Endothelial cell of umbilical vein (primary cell): Measurements from ENCODE around the gene AKR1C2.
"Not testable (repeated sequence)": the region's sequence is repeated elsewhere in the genome, so short reads cannot be mapped to it uniquely, and the experiment has no call there.

ENCODE experiments used
- TF ChIP-seq, protein P1 (sequence below), 2 donors: IDR thresholded peaks; 1 replicate in 1 of 2; 2 replicates in 1 of 2; pipeline ENCODE4 v1.5.1; 2011; ENCODE audit warnings: low read length in 2 of 2, mild to moderate bottlenecking in 2 of 2, moderate library complexity in 2 of 2, control low read depth in 1 of 2, inconsistent platforms in 1 of 2, low read depth in 1 of 2; ENCODE audit not compliant: insufficient read depth in 1 of 2; ENCODE audit errors: extremely low read depth in 1 of 2
- TF ChIP-seq, protein P2 (sequence below): IDR thresholded peaks from 2 replicates; pipeline ENCODE4 v1.6.1; 2011; ENCODE audit not compliant: insufficient read depth, insufficient read length

DNA sequence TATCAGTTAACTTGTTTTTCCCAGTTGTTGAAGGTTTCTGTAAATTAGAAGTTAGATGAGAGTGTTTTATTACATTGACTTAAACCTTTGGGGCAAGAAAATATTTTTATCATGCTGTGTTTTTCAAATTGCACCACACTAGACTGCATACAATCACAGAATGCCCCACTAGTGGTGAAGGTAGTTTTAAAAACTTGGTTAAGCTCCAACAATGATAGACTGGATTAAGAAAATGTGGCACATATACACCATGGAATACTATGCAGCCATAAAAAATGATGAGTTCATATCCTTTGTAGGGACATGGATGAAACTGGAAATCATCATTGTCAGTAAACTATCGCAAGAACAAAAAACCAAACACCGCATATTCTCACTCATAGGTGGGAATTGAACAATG lies 33.3 kb downstream of the AKR1C2 start:
- TF ChIP-seq, protein P1, sequence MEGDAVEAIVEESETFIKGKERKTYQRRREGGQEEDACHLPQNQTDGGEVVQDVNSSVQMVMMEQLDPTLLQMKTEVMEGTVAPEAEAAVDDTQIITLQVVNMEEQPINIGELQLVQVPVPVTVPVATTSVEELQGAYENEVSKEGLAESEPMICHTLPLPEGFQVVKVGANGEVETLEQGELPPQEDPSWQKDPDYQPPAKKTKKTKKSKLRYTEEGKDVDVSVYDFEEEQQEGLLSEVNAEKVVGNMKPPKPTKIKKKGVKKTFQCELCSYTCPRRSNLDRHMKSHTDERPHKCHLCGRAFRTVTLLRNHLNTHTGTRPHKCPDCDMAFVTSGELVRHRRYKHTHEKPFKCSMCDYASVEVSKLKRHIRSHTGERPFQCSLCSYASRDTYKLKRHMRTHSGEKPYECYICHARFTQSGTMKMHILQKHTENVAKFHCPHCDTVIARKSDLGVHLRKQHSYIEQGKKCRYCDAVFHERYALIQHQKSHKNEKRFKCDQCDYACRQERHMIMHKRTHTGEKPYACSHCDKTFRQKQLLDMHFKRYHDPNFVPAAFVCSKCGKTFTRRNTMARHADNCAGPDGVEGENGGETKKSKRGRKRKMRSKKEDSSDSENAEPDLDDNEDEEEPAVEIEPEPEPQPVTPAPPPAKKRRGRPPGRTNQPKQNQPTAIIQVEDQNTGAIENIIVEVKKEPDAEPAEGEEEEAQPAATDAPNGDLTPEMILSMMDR (IDR thresholded peaks at IDR 0.05; ENCODE audit: extremely low read depth in 1 of 2, insufficient read depth in 1 of 2, low read depth in 1 of 2, low read length in 2 of 2) = not testable (repeated sequence)
- TF ChIP-seq, protein P2, sequence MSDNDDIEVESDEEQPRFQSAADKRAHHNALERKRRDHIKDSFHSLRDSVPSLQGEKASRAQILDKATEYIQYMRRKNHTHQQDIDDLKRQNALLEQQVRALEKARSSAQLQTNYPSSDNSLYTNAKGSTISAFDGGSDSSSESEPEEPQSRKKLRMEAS = not testable (repeated sequence)
